Stimulated activated CD4-positive, alpha-beta T cell treated with anti-CD3 and anti-CD28 coated beads, Interleukin-15, amount 100 ng/mL, for 24 hours (primary cell): ENCODE data around the gene LPAR3.
A peak's percentile ranks its signal among the peaks of the same experiment; 100 is the strongest.

Experiments
- DNase-seq: peaks from one replicate; pipeline ENCODE4 v3.0.0-alpha.2; 2020

Gene LPAR3

GRCh38 chr1:84855691-84856630, 37.0 kb downstream of the LPAR3 start:
- no peak for DNase-seq

GRCh38 chr1:84855168-84855567, 37.8 kb downstream of the LPAR3 start:
- DNase-seq, result no peak

- DNase-seq, result peak; percentile 45
Observed at GRCh38 chr1:84853741-84854721, 39.0 kb downstream of the LPAR3 start.

- DNase-seq, result no peak
Observed at GRCh38 chr1:84851839-84852238, 41.2 kb downstream of the LPAR3 start.

- no peak for DNase-seq
Observed at GRCh38 chr1:84849357-84849975, 43.5 kb downstream of the LPAR3 start.

- peak; percentile 39 for DNase-seq
Observed at GRCh38 chr1:84847253-84848250, 45.5 kb downstream of the LPAR3 start.

- DNase-seq, result no peak
Observed at GRCh38 chr1:84846387-84846786, 46.6 kb downstream of the LPAR3 start.

GRCh38 chr1:84845357-84845756, 47.6 kb downstream of the LPAR3 start:
- no peak for DNase-seq

- DNase-seq, result no peak
Observed at GRCh38 chr1:84844094-84844493, 48.9 kb downstream of the LPAR3 start.

GRCh38 chr1:84842748-84843231, 50.2 kb downstream of the LPAR3 start:
- no peak for DNase-seq

- DNase-seq, result no peak
Observed at GRCh38 chr1:84841971-84842370, 51.0 kb downstream of the LPAR3 start.

GRCh38 chr1:84840346-84840745, 52.7 kb downstream of the LPAR3 start:
- DNase-seq, result no peak

- DNase-seq, result no peak
Observed at GRCh38 chr1:84839544-84839943, 53.5 kb downstream of the LPAR3 start.

- no peak for DNase-seq
Observed at GRCh38 chr1:84836145-84836544, 56.9 kb downstream of the LPAR3 start.

GRCh38 chr1:84835169-84835568, 57.8 kb downstream of the LPAR3 start:
- no peak for DNase-seq

GRCh38 chr1:84834419-84835064, 58.5 kb downstream of the LPAR3 start:
- no peak for DNase-seq

GRCh38 chr1:84833194-84833593, 59.8 kb downstream of the LPAR3 start:
- DNase-seq, result no peak

GRCh38 chr1:84830136-84830535, 62.9 kb downstream of the LPAR3 start:
- no peak for DNase-seq

GRCh38 chr1:84827976-84828375, 65.0 kb downstream of the LPAR3 start:
- DNase-seq, result no peak

GRCh38 chr1:84827555-84827954, 65.5 kb downstream of the LPAR3 start:
- no peak for DNase-seq

GRCh38 chr1:84825161-84825560, 67.8 kb downstream of the LPAR3 start:
- DNase-seq, result no peak
